HepG2 (cell line): ENCODE results near the gene PDCD5. TPM values are rescaled to one million over a fixed set of nuclear protein-coding genes. Genes with fewer than 3 reads are reported as not detected.

Source experiments
- ATAC-seq: fragments of 200-7000 bp; cut with Tn5 transposase; 3 replicates; pipeline ENCODE4 v1.9.1; 2020; ENCODE audit warnings: mild to moderate bottlenecking, moderate library complexity
- BruUV-seq: library from RNA; stranded (reverse); fragments of 400-500 nt; replicated peaks from 2 replicates; lab custom pipeline; 2021; lab: Mats Ljungman, UMichigan
- CTCF ChIA-PET: fragments of 300-600 bp; formaldehyde crosslinking; extraction: SDS; loops from one replicate; lab custom pipeline; 2021; ENCODE audit warnings: low total read pairs, inconsistent platforms, low intra/inter-chr PET ratio; lab: Yijun Ruan, JAX
- POLR2A ChIA-PET: fragments of 350-600 bp; sonication (Branson Sonifier 250); formaldehyde crosslinking; loops from one replicate; lab custom pipeline; 2020; ENCODE audit warnings: antibody characterized with exemption, inconsistent platforms; lab: Yijun Ruan, JAX
- DNase-seq: peaks from one replicate; pipeline ENCODE4 v3.0.0-alpha.2; 2015; ENCODE audit warnings: low spot score
- FAIRE-seq: peaks from 3 replicates; lab custom pipeline; 2011; peaks lifted over from hg19 to GRCh38; lab: Jason Lieb, UNC
- H2AFZ ChIP-seq: one replicate; pipeline ENCODE4 v1.6.1; 2011; ENCODE audit warnings: low read length, inconsistent platforms
- H3K27ac ChIP-seq: fragments of 300-600 bp; 3 replicates; pipeline ENCODE4 v1.8.0; 2011; ENCODE audit warnings: mixed run types, mild to moderate bottlenecking, mixed read lengths, low read length, inconsistent platforms; ENCODE audit not compliant: insufficient read depth; ENCODE audit errors: extremely low read length
- H3K27me3 ChIP-seq, 2 experiments: fragments of 200-600 bp in 1 of 2; 2 replicates in 1 of 2; 3 replicates in 1 of 2; pipeline versions ENCODE4 v1.6.0 to v1.8.0; 2011; ENCODE audit warnings: low read length in 2 of 2, mild to moderate bottlenecking in 2 of 2, moderate library complexity in 2 of 2, inconsistent platforms in 1 of 2; ENCODE audit not compliant: insufficient read depth in 2 of 2, control insufficient read depth in 1 of 2
- H3K36me3 ChIP-seq, 2 experiments: fragments of 200-600 bp in 1 of 2; replicated peaks in 1 of 2; 2 replicates in 1 of 2; 3 replicates in 1 of 2; pipeline versions ENCODE4 v1.5.1 to v1.8.0; 2011; ENCODE audit warnings: low read length in 2 of 2, inconsistent platforms in 1 of 2; ENCODE audit not compliant: insufficient read depth in 2 of 2, control insufficient read depth in 1 of 2
- H3K4me1 ChIP-seq: 2 replicates; pipeline ENCODE4 v1.5.1; 2012; ENCODE audit warnings: low read length, inconsistent platforms; ENCODE audit not compliant: insufficient read depth
- H3K4me2 ChIP-seq: 2 replicates; pipeline ENCODE4 v1.6.0; 2011; ENCODE audit warnings: low read depth, low read length, inconsistent platforms
- H3K4me3 ChIP-seq, 3 experiments: fragments of 200-600 bp in 1 of 3; sonication (generic), shearing (Covaris generic) in 1 of 3; replicated peaks in 1 of 3; 2 replicates each; pipeline ENCODE4 v1.5.1; 2011 to 2016; ENCODE audit warnings: low read length in 3 of 3, inconsistent platforms in 2 of 3, low read depth in 2 of 3, mild to moderate bottlenecking in 2 of 3, control low read depth in 1 of 3, mixed read lengths in 1 of 3; ENCODE audit not compliant: insufficient read depth in 1 of 3
- H3K79me2 ChIP-seq: one replicate; pipeline ENCODE4 v1.6.1; 2011; ENCODE audit warnings: low read length, inconsistent platforms; ENCODE audit not compliant: insufficient read depth
- H3K9ac ChIP-seq: 2 replicates; pipeline ENCODE4 v1.6.0; 2011; ENCODE audit warnings: mild to moderate bottlenecking, low read depth, low read length, inconsistent platforms; ENCODE audit not compliant: insufficient read depth
- H3K9me3 ChIP-seq: 2 replicates; pipeline ENCODE4 v1.5.1; 2012; ENCODE audit warnings: mild to moderate bottlenecking, low read length
- H4K20me1 ChIP-seq: 2 replicates; pipeline ENCODE4 v1.6.0; 2011; ENCODE audit warnings: inconsistent platforms, mild to moderate bottlenecking, low read length, moderate library complexity; ENCODE audit not compliant: insufficient read depth
- AHR ChIP-seq: IDR thresholded peaks from 2 replicates; pipeline ENCODE4 v1.6.1; 2018; ENCODE audit warnings: missing genetic modification reagents, missing compliant biosample characterization
- EZH2 ChIP-seq: conservative IDR thresholded peaks from 2 replicates; pipeline ENCODE4 v1.6.1; 2012; ENCODE audit warnings: mild to moderate bottlenecking, low read depth, low read length, moderate library complexity
- HNRNPL ChIP-seq: fragments of 200-400 bp; formaldehyde crosslinking; IDR thresholded peaks from 2 replicates; pipeline ENCODE4 v1.6.1; 2017; ENCODE audit warnings: mild to moderate bottlenecking, low read depth, low read length
- MAF1 ChIP-seq: sonication (generic); formaldehyde crosslinking; IDR thresholded peaks from 2 replicates; pipeline ENCODE4 v1.5.0; 2020; ENCODE audit warnings: missing genetic modification reagents, borderline replicate concordance
- MTERF4 ChIP-seq: sonication (generic); formaldehyde crosslinking; IDR thresholded peaks from 2 replicates; pipeline ENCODE4 v1.8.0; 2023; ENCODE audit warnings: mild to moderate bottlenecking, missing genetic modification reagents
- NFE2 ChIP-seq: sonication (generic); formaldehyde crosslinking; IDR thresholded peaks from 2 replicates; pipeline ENCODE4 v1.4.0; 2020; ENCODE audit warnings: missing genetic modification reagents
- NONO ChIP-seq, 2 experiments: fragments of 450-650 bp in 1 of 2; sonication (generic) in 1 of 2; formaldehyde crosslinking in 1 of 2; IDR thresholded peaks in 1 of 2; conservative IDR thresholded peaks in 1 of 2; 2 replicates each; pipeline versions ENCODE4 v1.6.1 to v1.8.0; 2017 to 2022; ENCODE audit warnings: mild to moderate bottlenecking in 1 of 2, missing genetic modification reagents in 1 of 2, moderate library complexity in 1 of 2
- SNAPC2 ChIP-seq: sonication (generic); formaldehyde crosslinking; IDR thresholded peaks from 2 replicates; pipeline ENCODE4 v1.8.1; 2022; ENCODE audit warnings: mild to moderate bottlenecking, missing genetic modification reagents
- ZBTB43 ChIP-seq: sonication (generic); formaldehyde crosslinking; conservative IDR thresholded peaks from 2 replicates; pipeline ENCODE4 v1.4.0; 2020; ENCODE audit warnings: missing genetic modification reagents
- ZNF513 ChIP-seq: sonication (generic); formaldehyde crosslinking; conservative IDR thresholded peaks from 2 replicates; pipeline ENCODE4 v1.5.0; 2020; ENCODE audit warnings: missing genetic modification reagents
- ZNF589 ChIP-seq: sonication (generic); formaldehyde crosslinking; conservative IDR thresholded peaks from 2 replicates; pipeline ENCODE4 v1.8.0; 2022; ENCODE audit warnings: mild to moderate bottlenecking, moderate library complexity, missing genetic modification reagents
- ZNF782 ChIP-seq: sonication (generic); formaldehyde crosslinking; IDR thresholded peaks from 2 replicates; pipeline ENCODE4 v1.4.0; 2020; ENCODE audit warnings: missing genetic modification reagents, mild to moderate bottlenecking, borderline replicate concordance
- ZNF788 ChIP-seq: sonication (generic); formaldehyde crosslinking; IDR thresholded peaks from 2 replicates; pipeline ENCODE4 v1.5.0; 2020; ENCODE audit warnings: mild to moderate bottlenecking, missing genetic modification reagents, borderline replicate concordance
- WGBS: methylation state at CpG from one replicate; pipeline ENCODE4 v1.1.6; 2017; ENCODE audit warnings: low lambda C conversion rate; 5-methylcytosine and 5-hydroxymethylcytosine counted together
- in situ Hi-C: cut with HindIII; loops from 2 replicates; pipeline ENCODE4 v1.10.0; 2017; ENCODE audit warnings: low pct_unique_long_range_greater_than_20kb; ENCODE audit not compliant: extremely low pct_ligation_motif_present
- intact Hi-C: fragments of 100-400 bp; cut with micrococcal nuclease; formaldehyde crosslinking; loops from one replicate; pipeline ENCODE4 v1.10.0; 2022; ENCODE audit not compliant: unreplicated experiment
- polyA plus RNA-seq, 8 experiments: library from polyadenylated mRNA; depleted of rRNA in 3 of 8; stranded (reverse) in 7 of 8; unstranded in 1 of 8; fragments of >200 nt; fragmentation: Illumina TruSeq in 4 of 8; extraction: Trizol in 4 of 8; gene quantifications; 2 replicates each; pipeline versions ENCODE4 v1.2.1 to v1.2.3, GENCODE V29; 2011 to 2016; ENCODE audit warnings: low read depth in 4 of 8, missing spikeins in 1 of 8, mixed read lengths in 1 of 8; ENCODE audit not compliant: insufficient read depth in 1 of 8
- total RNA-seq, 5 experiments: library from RNA; depleted of rRNA; stranded (reverse); fragments of >200 nt; fragmentation: Illumina TruSeq; extraction: Trizol; gene quantifications; 2 replicates each; pipeline ENCODE4 v1.2.3, GENCODE V29; 2016; ENCODE audit warnings: low read depth in 1 of 5
- TF ChIP-seq, protein P1 (sequence below): IDR thresholded peaks from 2 replicates; pipeline ENCODE4 v1.6.1; 2016; ENCODE audit warnings: missing compliant biosample characterization, missing genetic modification reagents, borderline replicate concordance
- TF ChIP-seq, protein P2 (sequence below): sonication (generic); formaldehyde crosslinking; IDR thresholded peaks from 2 replicates; pipeline ENCODE4 v1.5.0; 2020; ENCODE audit warnings: missing genetic modification reagents
- TF ChIP-seq, protein P3 (sequence below): sonication (generic); formaldehyde crosslinking; IDR thresholded peaks from 2 replicates; pipeline ENCODE4 v1.9.0; 2022; ENCODE audit warnings: low read depth, missing genetic modification reagents

PDCD5 gene
- total and polyA plus RNA-seq, 2 of the 13 experiments (the other 11 are each of a cell fraction or from before 2014, with no cell fraction given): 56.3 to 332 TPM

DNA sequence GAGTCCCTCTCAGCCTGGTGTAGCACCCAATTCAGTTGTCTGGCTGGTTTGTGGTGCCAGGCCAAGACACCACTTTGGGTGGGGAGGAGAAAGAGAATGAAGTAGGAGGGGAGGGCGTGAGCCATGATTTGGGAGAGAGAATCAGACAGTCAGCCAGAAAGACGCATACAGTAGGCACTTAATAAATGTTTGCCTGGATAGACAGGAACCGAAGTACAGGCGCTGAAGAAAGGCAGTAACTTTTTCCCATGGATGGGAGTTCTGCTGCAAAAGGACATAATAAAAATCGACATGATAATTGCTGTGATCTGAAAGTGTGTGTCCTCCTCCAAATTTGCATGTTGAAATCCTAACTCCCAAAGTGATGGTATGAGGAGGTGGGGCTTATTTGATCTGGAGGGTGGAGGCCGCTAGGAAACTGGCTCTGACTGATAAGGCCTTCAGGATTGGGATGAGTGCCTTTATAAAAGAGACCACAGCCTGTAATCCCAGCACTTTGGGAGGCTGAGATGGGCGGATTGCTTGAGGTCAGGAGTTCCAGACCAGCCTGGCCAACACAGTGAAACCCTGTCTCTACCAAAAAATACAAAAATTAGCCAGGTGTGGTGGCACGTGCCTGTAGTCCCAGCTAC, 38.4 kb upstream of the PDCD5 start:
- no peaks in the 10 kb centered on the region; the same call in 1 of the 2 replicates for H3K9me3 ChIP-seq
- no peak overlapping the region for H3K9ac ChIP-seq
- H3K27ac ChIP-seq: no peak overlapping the region
- TF ChIP-seq ZNF788 (CRISPR knock-in tag) (no peak), SNAPC2 (no peak), NONO (IDR thresholded peaks at IDR 0.05) (no peak), NONO (CRISPR knock-in tag; conservative IDR thresholded peaks at IDR 0.05) (no peak), ZNF782 (CRISPR knock-in tag) (no peak), HNRNPL (no peak), EZH2 (no peak), MAF1 (CRISPR knock-in tag) (no peak), ZNF513 (CRISPR knock-in tag) (no peak), NFE2 (CRISPR knock-in tag) (no peak), MTERF4 (CRISPR knock-in tag) (no peak), ZBTB43 (CRISPR knock-in tag) (no peak), ZNF589 (CRISPR knock-in tag) (no peak), AHR (CRISPR knock-in tag) (no peak)
- TF ChIP-seq, protein P1, sequence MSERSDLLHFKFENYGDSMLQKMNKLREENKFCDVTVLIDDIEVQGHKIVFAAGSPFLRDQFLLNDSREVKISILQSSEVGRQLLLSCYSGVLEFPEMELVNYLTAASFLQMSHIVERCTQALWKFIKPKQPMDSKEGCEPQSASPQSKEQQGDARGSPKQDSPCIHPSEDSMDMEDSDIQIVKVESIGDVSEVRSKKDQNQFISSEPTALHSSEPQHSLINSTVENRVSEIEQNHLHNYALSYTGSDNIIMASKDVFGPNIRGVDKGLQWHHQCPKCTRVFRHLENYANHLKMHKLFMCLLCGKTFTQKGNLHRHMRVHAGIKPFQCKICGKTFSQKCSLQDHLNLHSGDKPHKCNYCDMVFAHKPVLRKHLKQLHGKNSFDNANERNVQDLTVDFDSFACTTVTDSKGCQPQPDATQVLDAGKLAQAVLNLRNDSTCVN (CRISPR knock-in tag): no peak
- TF ChIP-seq, protein P2, sequence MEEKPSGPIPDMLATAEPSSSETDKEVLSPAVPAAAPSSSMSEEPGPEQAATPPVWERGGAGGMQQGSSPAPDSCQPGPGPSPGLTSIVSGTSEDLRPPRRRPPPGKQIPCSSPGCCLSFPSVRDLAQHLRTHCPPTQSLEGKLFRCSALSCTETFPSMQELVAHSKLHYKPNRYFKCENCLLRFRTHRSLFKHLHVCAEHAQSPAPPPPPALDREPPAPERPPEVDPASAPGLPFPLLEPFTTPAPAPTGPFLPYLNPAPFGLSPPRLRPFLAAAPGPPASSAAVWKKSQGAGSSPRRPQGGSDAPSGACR (CRISPR knock-in tag): no peak
- TF ChIP-seq, protein P3, sequence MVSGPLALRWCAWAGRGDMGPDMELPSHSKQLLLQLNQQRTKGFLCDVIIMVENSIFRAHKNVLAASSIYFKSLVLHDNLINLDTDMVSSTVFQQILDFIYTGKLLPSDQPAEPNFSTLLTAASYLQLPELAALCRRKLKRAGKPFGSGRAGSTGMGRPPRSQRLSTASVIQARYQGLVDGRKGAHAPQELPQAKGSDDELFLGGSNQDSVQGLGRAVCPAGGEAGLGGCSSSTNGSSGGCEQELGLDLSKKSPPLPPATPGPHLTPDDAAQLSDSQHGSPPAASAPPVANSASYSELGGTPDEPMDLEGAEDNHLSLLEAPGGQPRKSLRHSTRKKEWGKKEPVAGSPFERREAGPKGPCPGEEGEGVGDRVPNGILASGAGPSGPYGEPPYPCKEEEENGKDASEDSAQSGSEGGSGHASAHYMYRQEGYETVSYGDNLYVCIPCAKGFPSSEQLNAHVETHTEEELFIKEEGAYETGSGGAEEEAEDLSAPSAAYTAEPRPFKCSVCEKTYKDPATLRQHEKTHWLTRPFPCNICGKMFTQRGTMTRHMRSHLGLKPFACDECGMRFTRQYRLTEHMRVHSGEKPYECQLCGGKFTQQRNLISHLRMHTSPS (CRISPR knock-in tag): no peak

More for the DNA sequence above, 38.4 kb upstream of the PDCD5 start:
- Histone ChIP-seq H3K36me3 (no peaks in the 10 kb centered on the region), H4K20me1 (no peaks in the 10 kb centered on the region; the same call in 1 of the 2 replicates), H3K4me1 (peaks cover 30% of the 10 kb centered on the region), H3K4me3 (no peak overlapping the region), H3K4me2 (no peak overlapping the region), H2AFZ (no peak overlapping the region), H3K27me3 (no peaks in the 10 kb centered on the region; a peak in 1 of 5 replicates), H3K79me2 (no peaks in the 10 kb centered on the region)
- BruUV-seq: no TSS peak
- ChIA-PET CTCF (no interaction called here), POLR2A (no interaction called here)
- DNase-seq: no peak
- 24% methylated on average over 8 of the region's 8 CpGs for WGBS
- intact Hi-C loops: no loop called here
- ATAC-seq: no peak
- in situ Hi-C loops: no loop called here
- FAIRE-seq: no peak
